ENCODE results near the gene SHROOM2. TPM values are rescaled to one million over a fixed set of nuclear protein-coding genes. Genes with fewer than 3 reads are reported as not detected.

SHROOM2 gene
- total and polyA plus RNA-seq, 4 donors: 0.28 to 2.5 (median 1.2) TPM

GRCh38 chrX:9816084-9816700 lies 30.0 kb downstream of the SHROOM2 start:
- Histone ChIP-seq H3K9me3 (ENCODE audit: control insufficient read depth, low read length) (no peaks in the 10 kb centered on the region), H3K36me3 (ENCODE audit: control insufficient read depth in 1 of 2, insufficient read depth in 2 of 2, low read length in 1 of 2) (no peaks in the 10 kb centered on the region), H3K4me1 (ENCODE audit: control insufficient read depth in 1 of 2, insufficient read depth in 2 of 2, low read length in 2 of 2) (no peaks in the 10 kb centered on the region), H3K27ac (ENCODE audit: low read depth in 1 of 2, low read length in 2 of 2) (no peak overlapping the region), H3K27me3 (ENCODE audit: control insufficient read depth in 1 of 2, insufficient read depth in 2 of 2, low read length in 1 of 2) (no peaks in the 10 kb centered on the region), H3K4me3 (ENCODE audit: low read length in 2 of 2) (no peak overlapping the region)
- intact Hi-C loops (cut with DNase I): no loop called here
- no peak for DNase-seq
- ATAC-seq (ENCODE audit: low FRiP score): no peak
- 81 to 89% methylated on average over 10 of the region's 10 CpGs for whole genome bisulfite sequencing, 2 donors

GRCh38 chrX:9821572-9821971 lies 35.3 kb downstream of the SHROOM2 start:
- no peak for ATAC-seq (ENCODE audit: low FRiP score)
- intact Hi-C loops (cut with DNase I): no loop called here

GRCh38 chrX:9824554-9824953 lies 38.3 kb downstream of the SHROOM2 start:
- 35 to 46% methylated on average over 12 of the region's 12 CpGs for WGBS, 2 donors
- H3K4me3 ChIP-seq (ENCODE audit: low read length in 2 of 2): no peak overlapping the region
- no peaks in the 10 kb centered on the region for H3K27me3 ChIP-seq (ENCODE audit: control insufficient read depth in 1 of 2, insufficient read depth in 2 of 2, low read length in 1 of 2)
- no peak for DNase-seq
- no peak for ATAC-seq (ENCODE audit: low FRiP score)
- no peak overlapping the region for H3K27ac ChIP-seq (ENCODE audit: low read depth in 1 of 2, low read length in 2 of 2)
- no peaks in the 10 kb centered on the region for H3K36me3 ChIP-seq (ENCODE audit: control insufficient read depth in 1 of 2, insufficient read depth in 2 of 2, low read length in 1 of 2)
- intact Hi-C loops (cut with DNase I): no loop called here
- H3K9me3 ChIP-seq (ENCODE audit: control insufficient read depth, low read length): no peaks in the 10 kb centered on the region
- H3K4me1 ChIP-seq (ENCODE audit: control insufficient read depth in 1 of 2, insufficient read depth in 2 of 2, low read length in 2 of 2): no peaks in the 10 kb centered on the region

More at GRCh38 chrX:9821572-9821971, 35.3 kb downstream of the SHROOM2 start:
- WGBS, 2 donors: 66 to 94% methylated on average over 7 of the region's 7 CpGs
- Histone ChIP-seq H3K9me3 (ENCODE audit: control insufficient read depth, low read length) (no peaks in the 10 kb centered on the region), H3K36me3 (ENCODE audit: control insufficient read depth in 1 of 2, insufficient read depth in 2 of 2, low read length in 1 of 2) (no peaks in the 10 kb centered on the region), H3K4me1 (ENCODE audit: control insufficient read depth in 1 of 2, insufficient read depth in 2 of 2, low read length in 2 of 2) (no peaks in the 10 kb centered on the region), H3K4me3 (ENCODE audit: low read length in 2 of 2) (no peak overlapping the region), H3K27ac (ENCODE audit: low read depth in 1 of 2, low read length in 2 of 2) (no peak overlapping the region), H3K27me3 (ENCODE audit: control insufficient read depth in 1 of 2, insufficient read depth in 2 of 2, low read length in 1 of 2) (no peaks in the 10 kb centered on the region)
- DNase-seq: no peak

- Histone ChIP-seq H3K4me3 (ENCODE audit: low read length in 2 of 2) (no peak overlapping the region), H3K9me3 (ENCODE audit: control insufficient read depth, low read length) (no peaks in the 10 kb centered on the region), H3K27me3 (ENCODE audit: control insufficient read depth in 1 of 2, insufficient read depth in 2 of 2, low read length in 1 of 2) (no peaks in the 10 kb centered on the region), H3K36me3 (ENCODE audit: control insufficient read depth in 1 of 2, insufficient read depth in 2 of 2, low read length in 1 of 2) (no peaks in the 10 kb centered on the region), H3K4me1 (ENCODE audit: control insufficient read depth in 1 of 2, insufficient read depth in 2 of 2, low read length in 2 of 2) (no peaks in the 10 kb centered on the region), H3K27ac (ENCODE audit: low read depth in 1 of 2, low read length in 2 of 2) (no peak overlapping the region)
- intact Hi-C loops (cut with DNase I): no loop called here
- no peak for ATAC-seq (ENCODE audit: low FRiP score)
- WGBS, 2 donors: 61 to 62% methylated on average over 6 of the region's 6 CpGs
- no peak for DNase-seq
Observed at GRCh38 chrX:9825129-9825790, 39.0 kb downstream of the SHROOM2 start.

- intact Hi-C loops (cut with DNase I): no loop called here
- DNase-seq (no peak), ATAC-seq (ENCODE audit: low FRiP score) (no peak)
- Histone ChIP-seq H3K27me3 (ENCODE audit: control insufficient read depth in 1 of 2, insufficient read depth in 2 of 2, low read length in 1 of 2) (no peaks in the 10 kb centered on the region), H3K27ac (ENCODE audit: low read depth in 1 of 2, low read length in 2 of 2) (no peak overlapping the region), H3K36me3 (ENCODE audit: control insufficient read depth in 1 of 2, insufficient read depth in 2 of 2, low read length in 1 of 2) (no peaks in the 10 kb centered on the region), H3K4me3 (ENCODE audit: low read length in 2 of 2) (no peak overlapping the region), H3K4me1 (ENCODE audit: control insufficient read depth in 1 of 2, insufficient read depth in 2 of 2, low read length in 2 of 2) (no peaks in the 10 kb centered on the region), H3K9me3 (ENCODE audit: control insufficient read depth, low read length) (no peaks in the 10 kb centered on the region)
- WGBS, 2 donors: 95 to 98% methylated on average over 8 of the region's 8 CpGs
Observed at GRCh38 chrX:9825966-9826365, 39.7 kb downstream of the SHROOM2 start.

GRCh38 chrX:9829308-9830267 lies 43.4 kb downstream of the SHROOM2 start:
- intact Hi-C loops (cut with DNase I): no loop called here
- Histone ChIP-seq H3K27me3 (ENCODE audit: control insufficient read depth in 1 of 2, insufficient read depth in 2 of 2, low read length in 1 of 2) (no peaks in the 10 kb centered on the region), H3K9me3 (ENCODE audit: control insufficient read depth, low read length) (no peaks in the 10 kb centered on the region), H3K36me3 (ENCODE audit: control insufficient read depth in 1 of 2, insufficient read depth in 2 of 2, low read length in 1 of 2) (no peaks in the 10 kb centered on the region), H3K4me1 (ENCODE audit: control insufficient read depth in 1 of 2, insufficient read depth in 2 of 2, low read length in 2 of 2) (no peaks in the 10 kb centered on the region), H3K27ac (ENCODE audit: low read depth in 1 of 2, low read length in 2 of 2) (no peak overlapping the region), H3K4me3 (ENCODE audit: low read length in 2 of 2) (no peak overlapping the region)
- ATAC-seq (ENCODE audit: low FRiP score) (no peak), DNase-seq (no peak)
- 87 to 94% methylated on average over 14 of the region's 14 CpGs for WGBS, 2 donors

- no peak overlapping the region for H3K4me3 ChIP-seq (ENCODE audit: low read length in 2 of 2)
- intact Hi-C loops (cut with DNase I): no loop called here
- H3K27ac ChIP-seq (ENCODE audit: low read depth in 1 of 2, low read length in 2 of 2): no peak overlapping the region
- no peaks in the 10 kb centered on the region for H3K36me3 ChIP-seq (ENCODE audit: control insufficient read depth in 1 of 2, insufficient read depth in 2 of 2, low read length in 1 of 2)
- DNase-seq: no peak
- H3K4me1 ChIP-seq (ENCODE audit: control insufficient read depth in 1 of 2, insufficient read depth in 2 of 2, low read length in 2 of 2): no peaks in the 10 kb centered on the region
- H3K9me3 ChIP-seq (ENCODE audit: control insufficient read depth, low read length): no peaks in the 10 kb centered on the region
- WGBS, 2 donors: 60 to 89% methylated on average over 6 of the region's 6 CpGs
- no peaks in the 10 kb centered on the region for H3K27me3 ChIP-seq (ENCODE audit: control insufficient read depth in 1 of 2, insufficient read depth in 2 of 2, low read length in 1 of 2)
- ATAC-seq (ENCODE audit: low FRiP score): no peak
Observed at GRCh38 chrX:9832811-9833210, 46.6 kb downstream of the SHROOM2 start.

- 59 to 62% methylated on average over 11 of the region's 11 CpGs for WGBS, 2 donors
- no peaks in the 10 kb centered on the region for H3K36me3 ChIP-seq (ENCODE audit: control insufficient read depth in 1 of 2, insufficient read depth in 2 of 2, low read length in 1 of 2)
- ATAC-seq (ENCODE audit: low FRiP score): peak; percentile 23
Observed at GRCh38 chrX:9835585-9836210, 49.5 kb downstream of the SHROOM2 start.

More at GRCh38 chrX:9835585-9836210, 49.5 kb downstream of the SHROOM2 start:
- H3K27ac ChIP-seq (ENCODE audit: low read depth in 1 of 2, low read length in 2 of 2): no peak overlapping the region
- H3K9me3 ChIP-seq (ENCODE audit: control insufficient read depth, low read length): no peaks in the 10 kb centered on the region
- intact Hi-C loops (cut with DNase I): no loop called here
- no peak for DNase-seq
- H3K4me1 ChIP-seq (ENCODE audit: control insufficient read depth in 1 of 2, insufficient read depth in 2 of 2, low read length in 2 of 2): no peaks in the 10 kb centered on the region
- no peaks in the 10 kb centered on the region for H3K27me3 ChIP-seq (ENCODE audit: control insufficient read depth in 1 of 2, insufficient read depth in 2 of 2, low read length in 1 of 2)
- no peak overlapping the region for H3K4me3 ChIP-seq (ENCODE audit: low read length in 2 of 2)
